Heart left ventricle (tissue), 16 donors: ENCODE measurements around the gene SHMT2. TPM values are rescaled to one million over a fixed set of nuclear protein-coding genes. Genes with fewer than 3 reads are reported as not detected.

Source experiments
- ATAC-seq, 4 donors: fragments of 200-7000 bp; cut with Tn5 transposase; one replicate each; pipeline ENCODE4 v1.9.1; 2020 to 2022; ENCODE audit warnings: moderate library complexity in 4 of 4, mild to moderate bottlenecking in 3 of 4, moderate number of reproducible peaks in 1 of 4
- DNase-seq, 5 donors: peaks; one replicate each; pipeline ENCODE4 v3.0.0-alpha.2; 2020
- H3K27ac ChIP-seq, 12 donors: fragments of 200-600 bp; sonication (generic) in 4 of 12; one replicate each; pipeline versions ENCODE4 v1.5.0 to v1.8.0; 2016 to 2022; ENCODE audit warnings: mild to moderate bottlenecking in 2 of 12
- H3K27me3 ChIP-seq, 9 donors: fragments of 200-600 bp; sonication (generic) in 2 of 9; one replicate each; pipeline versions ENCODE4 v1.5.1 to v1.8.0; 2016 to 2022; ENCODE audit warnings: mild to moderate bottlenecking in 3 of 9
- H3K36me3 ChIP-seq, 9 donors: fragments of 200-600 bp; sonication (generic) in 2 of 9; one replicate each; pipeline versions ENCODE4 v1.5.0 to v1.8.0; 2018 to 2022; ENCODE audit warnings: mild to moderate bottlenecking in 2 of 9
- H3K4me1 ChIP-seq, 12 donors: fragments of 200-600 bp; sonication (generic) in 4 of 12; one replicate each; pipeline versions ENCODE4 v1.5.0 to v1.8.0; 2016 to 2022; ENCODE audit warnings: mild to moderate bottlenecking in 3 of 12
- H3K4me3 ChIP-seq, 12 donors: fragments of 200-600 bp; sonication (generic) in 4 of 12; one replicate each; pipeline versions ENCODE4 v1.5.0 to v1.8.0; 2017 to 2022; ENCODE audit warnings: mild to moderate bottlenecking in 9 of 12, moderate library complexity in 4 of 12
- H3K9me3 ChIP-seq, 12 donors: fragments of 200-600 bp; sonication (generic) in 4 of 12; one replicate each; pipeline versions ENCODE4 v1.5.0 to v1.8.0; 2016 to 2022; ENCODE audit warnings: mild to moderate bottlenecking in 1 of 12
- POLR2A ChIP-seq, 2 donors: fragments of 450-650 bp; IDR thresholded peaks; one replicate each; pipeline ENCODE4 v1.6.1; 2017; ENCODE audit warnings: antibody characterized with exemption in 2 of 2, mild to moderate bottlenecking in 2 of 2, moderate library complexity in 2 of 2
- WGBS, 4 donors: extraction: QIAGEN DNeasy Blood & Tissue Kit in 2 of 4; methylation state at CpG; one replicate each; pipeline versions ENCODE4 v1.1.5 to v1.1.7; 2013 to 2018; 5-methylcytosine and 5-hydroxymethylcytosine counted together
- intact Hi-C, 10 donors: fragments of 100-400 bp; cut with DNase I; formaldehyde crosslinking; loops; one replicate each; pipeline versions ENCODE4 v1.11.1 to v1.14.2; 2022
- polyA plus RNA-seq, 2 donors: library from polyadenylated mRNA; stranded (reverse); fragments of 200-250 nt; gene quantifications; one replicate each; pipeline ENCODE4 v1.2.3, GENCODE V29; 2013
- total RNA-seq, 9 donors: library from RNA; depleted of rRNA in 2 of 9; stranded (reverse); fragments of >200 nt in 2 of 9; fragmentation: NEBNext Ultra II Directional in 3 of 9; extraction: Animal tissue kit (Norgen Biotek cat#: 25700) in 3 of 9; gene quantifications; one replicate each; pipeline versions ENCODE4 v1.1.0 to v1.2.4, GENCODE V29; 2016 to 2023
- TF ChIP-seq, protein P1 (sequence below), 12 donors: fragments of 200-600 bp; sonication (generic) in 4 of 12; IDR thresholded peaks; one replicate each; pipeline versions ENCODE4 v1.5.0 to v1.8.0; 2018 to 2022; ENCODE audit warnings: antibody characterized with exemption in 12 of 12, mild to moderate bottlenecking in 5 of 12
- donor health status: ischemic (EF 13 %, LVEDD 7.1; RV severe dilation, severe dysfunction).
- donor health status: healthy with polysubstance abuse.
- donor health status: DM: no; HTN: yes; CAD: no.
- donor health status: DM: no; HTN: no; CAD: no.
- donor health status: ischemic (EF 25% LVEDD 6.9; RV normal size, moderate dysfunction).
- donor health status: ischemic (EF 25% LVEDD 5.7; RV mildly dilated, moderate dysfunction).
- donor health status: healthy.
- donor health status: DM: yes; HTN: yes; CAD: no.
- donor health status: ischemic (EF 35%, LVEDD 5.7; RV mildly dilated, moderate dysfunction).
- donor health status: nonischemic (EF 11% LVEDD 7.7; RV severe dilation, severe dysfunction).
- donor health status: DM: yes; HTN: yes; CAD: no.
- donor health status: PGD.
- donor health status: ischemic (EF 29% LVEDD 5.4; RV normal size, mild dysfunction).
- donor health status: nonischemic (EF 23%, LVEDD 6.1; RV moderate dilation, normal function).

SHMT2 gene
- total and polyA plus RNA-seq, 11 donors, result 15.9 to 76.5 (median 35.5) TPM

DNA sequence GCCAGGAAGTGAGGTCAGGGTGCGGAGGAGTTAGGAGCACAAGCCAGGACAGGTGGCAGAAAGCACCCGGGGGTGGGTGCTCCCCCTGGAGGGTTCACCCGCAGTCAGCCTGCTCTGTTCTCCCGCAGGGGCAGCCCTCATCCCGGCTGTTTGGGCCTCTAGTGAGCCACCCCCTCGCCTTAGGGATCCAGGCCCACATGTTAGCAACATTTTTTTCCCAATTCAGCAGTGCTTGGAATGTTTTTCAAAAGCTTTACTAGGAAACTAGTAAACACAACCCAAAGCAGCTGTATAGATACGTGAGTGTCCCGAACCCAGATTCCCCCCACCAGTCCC, 41.5 kb upstream of the SHMT2 start:
- H3K27me3 ChIP-seq, result no peaks in the 10 kb centered on the region

DNA sequence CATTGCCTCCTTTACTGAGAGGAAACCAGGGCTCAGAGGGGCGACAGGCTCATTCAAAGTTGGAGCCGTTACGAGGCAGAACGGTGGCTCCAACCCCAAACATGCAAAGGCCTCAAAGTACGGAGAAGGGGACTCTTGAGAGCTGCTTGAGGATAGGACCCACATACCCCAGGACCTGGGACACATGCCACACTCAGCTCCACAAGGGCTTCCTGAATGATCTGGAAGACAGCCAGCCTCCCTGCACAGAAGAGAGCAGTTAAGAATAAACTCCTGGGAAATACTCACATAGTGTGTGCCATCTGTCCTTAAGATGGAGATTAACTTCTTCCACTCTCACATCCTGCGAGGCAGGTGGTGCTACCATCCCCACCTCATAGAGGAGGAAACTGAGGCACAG, 39.5 kb upstream of the SHMT2 start:
- Histone ChIP-seq H3K36me3 (peaks cover 0 to 98% (median 88%) of the 10 kb centered on the region in 9 donors), H3K4me1 (peaks cover 0 to 17% (median 8%) of the 10 kb centered on the region in 12 donors), H3K27me3 (no peaks in the 10 kb centered on the region), H3K9me3 (no peaks in the 10 kb centered on the region), H3K4me3 (no peak overlapping the region), H3K27ac (peak overlapping the region in 1 of 12 donors; percentile 3)
- peak in 3 of 5 donors; percentile 47 to 75 (median 63) for DNase-seq
- peak; percentile 37 to 56 (median 50) for ATAC-seq
- no peak for TF ChIP-seq POLR2A (IDR thresholded peaks at IDR 0.05)
- TF ChIP-seq, protein P1, sequence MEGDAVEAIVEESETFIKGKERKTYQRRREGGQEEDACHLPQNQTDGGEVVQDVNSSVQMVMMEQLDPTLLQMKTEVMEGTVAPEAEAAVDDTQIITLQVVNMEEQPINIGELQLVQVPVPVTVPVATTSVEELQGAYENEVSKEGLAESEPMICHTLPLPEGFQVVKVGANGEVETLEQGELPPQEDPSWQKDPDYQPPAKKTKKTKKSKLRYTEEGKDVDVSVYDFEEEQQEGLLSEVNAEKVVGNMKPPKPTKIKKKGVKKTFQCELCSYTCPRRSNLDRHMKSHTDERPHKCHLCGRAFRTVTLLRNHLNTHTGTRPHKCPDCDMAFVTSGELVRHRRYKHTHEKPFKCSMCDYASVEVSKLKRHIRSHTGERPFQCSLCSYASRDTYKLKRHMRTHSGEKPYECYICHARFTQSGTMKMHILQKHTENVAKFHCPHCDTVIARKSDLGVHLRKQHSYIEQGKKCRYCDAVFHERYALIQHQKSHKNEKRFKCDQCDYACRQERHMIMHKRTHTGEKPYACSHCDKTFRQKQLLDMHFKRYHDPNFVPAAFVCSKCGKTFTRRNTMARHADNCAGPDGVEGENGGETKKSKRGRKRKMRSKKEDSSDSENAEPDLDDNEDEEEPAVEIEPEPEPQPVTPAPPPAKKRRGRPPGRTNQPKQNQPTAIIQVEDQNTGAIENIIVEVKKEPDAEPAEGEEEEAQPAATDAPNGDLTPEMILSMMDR (IDR thresholded peaks at IDR 0.05), result no peak
- WGBS, 4 donors, result 22 to 41% (median 36%) methylated on average over 6 of the region's 6 CpGs
- intact Hi-C loops, result no loop called here

More for the DNA sequence above, 41.5 kb upstream of the SHMT2 start:
- Histone ChIP-seq H3K36me3 (peaks cover 0 to 97% (median 87%) of the 10 kb centered on the region in 9 donors), H3K27ac (no peak overlapping the region), H3K4me3 (no peak overlapping the region), H3K9me3 (no peaks in the 10 kb centered on the region), H3K4me1 (peaks cover 0 to 17% (median 8%) of the 10 kb centered on the region in 12 donors)
- ATAC-seq (no peak), DNase-seq (no peak)
- intact Hi-C loops, result loop anchor here in 3 of 10 donors (5.0 to 10.0 kb wide), 3 partner anchors 116 to 123 kb away; no protein-coding TSS in a partner anchor
- TF ChIP-seq, protein P1 (IDR thresholded peaks at IDR 0.05), result no peak
- no peak for TF ChIP-seq POLR2A (IDR thresholded peaks at IDR 0.05)
- WGBS, 4 donors, result 67 to 84% (median 83%) methylated on average over 8 of the region's 8 CpGs

DNA sequence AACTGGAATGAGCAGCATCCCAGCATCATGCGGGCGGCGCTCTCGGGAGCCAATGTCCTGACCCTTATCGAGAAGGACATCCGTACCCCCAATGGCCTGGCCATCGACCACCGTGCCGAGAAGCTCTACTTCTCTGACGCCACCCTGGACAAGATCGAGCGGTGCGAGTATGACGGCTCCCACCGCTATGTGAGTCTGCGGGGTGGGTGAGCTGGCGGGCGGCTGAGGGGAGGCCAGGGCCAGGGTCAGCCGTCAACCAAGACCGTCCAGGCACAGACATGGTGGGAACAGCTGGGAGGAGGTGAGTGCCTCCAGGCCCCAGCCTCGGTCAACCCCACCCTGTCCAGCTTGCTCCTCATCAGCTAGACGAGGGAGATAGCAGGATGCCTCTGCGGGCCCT, 38.7 kb upstream of the SHMT2 start:
- no peaks in the 10 kb centered on the region for H3K9me3 ChIP-seq
- no peaks in the 10 kb centered on the region for H3K27me3 ChIP-seq
- H3K27ac ChIP-seq, result no peak overlapping the region
- DNase-seq, result no peak
- no peak for TF ChIP-seq POLR2A (IDR thresholded peaks at IDR 0.05)
- TF ChIP-seq, protein P1 (IDR thresholded peaks at IDR 0.05), result no peak
- WGBS, 4 donors, result 93 to 96% (median 95%) methylated on average over 5 to 23 of the region's 23 CpGs
- no peak for ATAC-seq
- no peak overlapping the region for H3K4me3 ChIP-seq
- intact Hi-C loops, result no loop called here
- H3K4me1 ChIP-seq, result peaks cover 0 to 17% (median 8%) of the 10 kb centered on the region in 12 donors
- peaks cover 0 to 98% (median 88%) of the 10 kb centered on the region in 9 donors for H3K36me3 ChIP-seq

DNA sequence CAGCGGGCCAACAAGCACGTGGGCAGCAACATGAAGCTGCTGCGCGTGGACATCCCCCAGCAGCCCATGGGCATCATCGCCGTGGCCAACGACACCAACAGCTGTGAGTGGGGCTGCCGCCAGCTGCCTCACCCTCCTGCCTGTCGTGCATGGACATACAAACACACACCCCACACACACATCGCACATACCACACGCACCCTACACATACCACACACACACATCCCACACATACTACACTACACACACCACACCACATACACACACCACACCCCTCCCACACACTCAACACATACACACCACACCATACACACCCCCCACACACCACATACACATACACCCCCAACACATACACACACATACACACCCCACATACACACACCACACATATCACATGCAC, 38.1 kb upstream of the SHMT2 start:
- no peak for ATAC-seq

More for the DNA sequence above, 38.1 kb upstream of the SHMT2 start:
- H3K4me3 ChIP-seq, result no peak overlapping the region
- peaks cover 0 to 17% (median 8%) of the 10 kb centered on the region in 12 donors for H3K4me1 ChIP-seq
- DNase-seq, result no peak
- H3K27ac ChIP-seq, result no peak overlapping the region
- intact Hi-C loops, result no loop called here
- no peaks in the 10 kb centered on the region for H3K9me3 ChIP-seq
- peaks cover 0 to 98% (median 88%) of the 10 kb centered on the region in 9 donors for H3K36me3 ChIP-seq
- no peaks in the 10 kb centered on the region for H3K27me3 ChIP-seq
- WGBS, 4 donors, result 81 to 92% (median 88%) methylated on average over 11 of the region's 11 CpGs
- no peak for TF ChIP-seq POLR2A (IDR thresholded peaks at IDR 0.05)
- TF ChIP-seq, protein P1 (IDR thresholded peaks at IDR 0.05), result no peak
